Lower leg skin (tissue), 3 donors: ENCODE data around the gene MPZL2.

Experiments
- POLR2A ChIP-seq, 2 donors: fragments of 450-650 bp; IDR thresholded peaks; one replicate each; pipeline ENCODE4 v1.6.1; 2016 to 2017; ENCODE audit warnings: antibody characterized with exemption in 2 of 2, mild to moderate bottlenecking in 1 of 2, moderate library complexity in 1 of 2
- TF ChIP-seq, protein P1 (sequence below), 3 donors: fragments of 450-650 bp; IDR thresholded peaks; one replicate each; pipeline ENCODE4 v1.5.1; 2016; ENCODE audit warnings: antibody characterized with exemption in 3 of 3, mild to moderate bottlenecking in 3 of 3, moderate library complexity in 2 of 3

- TF ChIP-seq, protein P1, sequence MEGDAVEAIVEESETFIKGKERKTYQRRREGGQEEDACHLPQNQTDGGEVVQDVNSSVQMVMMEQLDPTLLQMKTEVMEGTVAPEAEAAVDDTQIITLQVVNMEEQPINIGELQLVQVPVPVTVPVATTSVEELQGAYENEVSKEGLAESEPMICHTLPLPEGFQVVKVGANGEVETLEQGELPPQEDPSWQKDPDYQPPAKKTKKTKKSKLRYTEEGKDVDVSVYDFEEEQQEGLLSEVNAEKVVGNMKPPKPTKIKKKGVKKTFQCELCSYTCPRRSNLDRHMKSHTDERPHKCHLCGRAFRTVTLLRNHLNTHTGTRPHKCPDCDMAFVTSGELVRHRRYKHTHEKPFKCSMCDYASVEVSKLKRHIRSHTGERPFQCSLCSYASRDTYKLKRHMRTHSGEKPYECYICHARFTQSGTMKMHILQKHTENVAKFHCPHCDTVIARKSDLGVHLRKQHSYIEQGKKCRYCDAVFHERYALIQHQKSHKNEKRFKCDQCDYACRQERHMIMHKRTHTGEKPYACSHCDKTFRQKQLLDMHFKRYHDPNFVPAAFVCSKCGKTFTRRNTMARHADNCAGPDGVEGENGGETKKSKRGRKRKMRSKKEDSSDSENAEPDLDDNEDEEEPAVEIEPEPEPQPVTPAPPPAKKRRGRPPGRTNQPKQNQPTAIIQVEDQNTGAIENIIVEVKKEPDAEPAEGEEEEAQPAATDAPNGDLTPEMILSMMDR (IDR thresholded peaks at IDR 0.05), result no peak
- no peak for TF ChIP-seq POLR2A (IDR thresholded peaks at IDR 0.05)
Measured at GRCh38 chr11:118312328-118312727, 48.2 kb upstream of the MPZL2 start.
